ENCODE results near the gene PELI3. TPM values are rescaled to one million over a fixed set of nuclear protein-coding genes. Genes with fewer than 3 reads are reported as not detected.

PELI3 gene
- total RNA-seq, 4 donors from 2014 or later: 19.0 to 23.4 (median 20.5) TPM

GRCh38 chr11:66473608-66474515 is 7.2 kb downstream of the PELI3 start:
- Histone ChIP-seq H3K9me3 (no peaks in the 10 kb centered on the region), H3K36me3 (peaks cover 53% of the 10 kb centered on the region), H3K4me1 (peaks cover 6% of the 10 kb centered on the region), H3K4me3 (no peak overlapping the region), H3K27me3 (no peaks in the 10 kb centered on the region), H3K27ac (no peak overlapping the region)
- TF ChIP-seq CTCF (IDR thresholded peaks at IDR 0.05): no peak
- WGBS: 42% methylated on average over 5 of the region's 20 CpGs
- no peak for DNase-seq (ENCODE audit: low spot score in 2 of 2)

DNA sequence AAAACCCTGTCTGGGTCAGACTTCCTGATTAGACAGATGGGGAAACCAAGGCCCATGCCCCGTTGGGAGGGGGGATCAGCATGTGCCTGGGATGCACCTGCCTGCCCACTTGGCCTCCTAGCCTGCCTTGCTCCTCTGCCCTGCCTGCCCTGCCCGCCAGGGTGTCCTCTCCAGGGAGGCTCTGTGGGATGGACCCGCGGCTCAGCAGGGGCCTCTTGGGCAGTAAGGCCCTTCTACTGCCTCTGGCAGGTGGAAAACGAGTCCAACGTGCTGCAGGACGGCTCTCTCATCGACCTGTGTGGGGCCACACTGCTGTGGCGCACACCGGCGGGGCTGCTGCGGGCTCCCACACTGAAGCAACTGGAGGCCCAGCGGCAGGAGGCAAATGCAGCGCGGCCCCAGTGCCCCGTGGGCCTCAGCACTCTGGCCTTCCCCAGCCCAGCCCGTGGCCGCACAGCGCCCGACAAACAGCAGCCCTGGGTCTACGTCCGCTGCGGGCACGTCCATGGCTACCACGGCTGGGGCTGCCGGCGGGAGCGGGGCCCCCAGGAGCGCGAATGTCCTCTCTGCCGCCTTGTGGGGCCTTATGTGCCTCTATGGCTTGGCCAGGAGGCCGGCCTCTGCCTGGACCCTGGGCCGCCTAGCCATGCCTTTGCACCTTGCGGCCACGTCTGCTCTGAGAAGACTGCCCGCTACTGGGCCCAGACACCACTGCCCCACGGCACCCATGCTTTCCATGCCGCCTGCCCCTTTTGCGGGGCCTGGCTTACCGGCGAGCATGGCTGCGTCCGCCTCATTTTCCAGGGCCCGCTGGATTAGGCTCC is 8.9 kb downstream of the PELI3 start:
- Histone ChIP-seq H3K36me3 (peaks cover 50% of the 10 kb centered on the region), H3K4me1 (peaks cover 17% of the 10 kb centered on the region), H3K27me3 (no peaks in the 10 kb centered on the region), H3K9me3 (no peaks in the 10 kb centered on the region), H3K27ac (no peak overlapping the region), H3K4me3 (no peak overlapping the region)
- TF ChIP-seq EP300 (IDR thresholded peaks at IDR 0.05) (no peak), POLR2A (IDR thresholded peaks at IDR 0.05) (no peak), POLR2AphosphoS5 (IDR thresholded peaks at IDR 0.05) (no peak), CTCF (IDR thresholded peaks at IDR 0.05) (no peak)
- no peak for DNase-seq (ENCODE audit: low spot score in 2 of 2)
- WGBS: 98% methylated on average over 9 of the region's 44 CpGs

DNA sequence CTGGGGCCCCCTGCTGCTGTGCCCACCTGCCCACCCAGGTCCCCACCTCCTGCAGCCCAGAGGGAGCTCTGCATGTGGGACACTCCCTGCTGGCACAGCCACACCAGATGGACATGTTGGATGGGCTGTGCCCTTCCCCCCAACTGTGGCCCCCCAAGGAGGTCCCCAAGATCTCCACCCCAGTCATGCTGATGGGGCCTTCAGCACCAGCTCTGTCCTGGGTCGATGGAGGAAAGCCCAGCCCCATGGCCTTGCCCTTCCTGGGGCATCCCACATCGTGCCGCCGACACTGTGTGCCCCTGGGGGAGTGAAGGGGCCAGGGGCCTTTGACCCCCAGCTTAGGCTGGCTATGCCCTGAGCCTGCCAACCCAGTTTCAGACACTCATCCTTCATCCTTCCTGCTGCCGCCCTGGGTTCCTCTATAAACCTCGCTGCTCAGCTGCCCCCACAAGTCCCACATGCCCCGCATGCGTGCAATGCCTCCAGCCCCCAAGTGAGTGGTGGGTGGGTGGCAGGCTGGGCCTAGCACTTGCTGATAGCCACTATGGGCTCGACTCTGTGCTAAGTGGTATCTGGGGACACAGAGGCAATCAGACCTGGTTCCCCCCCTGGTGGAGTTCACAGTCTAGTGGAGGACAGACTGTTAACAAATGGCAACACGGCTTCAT is 9.6 kb downstream of the PELI3 start:
- 84% methylated on average over 9 of the region's 10 CpGs for WGBS
- peaks cover 21% of the 10 kb centered on the region for H3K4me1 ChIP-seq
- H3K27me3 ChIP-seq: no peaks in the 10 kb centered on the region
- H3K9me3 ChIP-seq: no peaks in the 10 kb centered on the region
- H3K27ac ChIP-seq: no peak overlapping the region
- H3K4me3 ChIP-seq: no peak overlapping the region
- peaks cover 42% of the 10 kb centered on the region for H3K36me3 ChIP-seq
- no peak for DNase-seq (ENCODE audit: low spot score in 2 of 2)
- TF ChIP-seq CTCF (IDR thresholded peaks at IDR 0.05) (no peak), POLR2AphosphoS5 (IDR thresholded peaks at IDR 0.05) (no peak), EP300 (IDR thresholded peaks at IDR 0.05) (no peak), POLR2A (IDR thresholded peaks at IDR 0.05) (no peak)

DNA sequence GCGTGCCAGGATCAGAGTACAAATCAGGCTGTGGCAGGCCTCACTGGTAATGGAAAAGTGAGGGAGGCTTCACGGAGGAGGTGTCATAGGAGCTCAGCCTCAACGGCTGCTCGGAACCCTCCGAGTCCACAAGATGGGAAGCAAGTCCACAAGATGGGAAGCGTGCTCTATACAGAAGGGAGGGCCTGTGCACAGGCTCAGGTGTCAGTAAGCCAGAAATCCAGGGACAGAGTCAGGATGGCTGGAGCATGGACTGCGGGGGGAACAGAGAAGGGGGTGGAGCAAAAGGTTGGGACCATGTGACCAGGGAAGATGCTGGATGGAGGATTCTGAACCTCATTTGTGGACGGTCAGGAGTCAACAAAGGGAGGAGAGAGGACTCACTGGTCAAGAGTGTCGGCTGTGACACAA is 10.1 kb downstream of the PELI3 start:
- peaks cover 38% of the 10 kb centered on the region for H3K36me3 ChIP-seq
- peaks cover 21% of the 10 kb centered on the region for H3K4me1 ChIP-seq
- no peak for DNase-seq (ENCODE audit: low spot score in 2 of 2)
- no peak overlapping the region for H3K27ac ChIP-seq
- TF ChIP-seq POLR2AphosphoS5 (IDR thresholded peaks at IDR 0.05) (no peak), EP300 (IDR thresholded peaks at IDR 0.05) (no peak), POLR2A (IDR thresholded peaks at IDR 0.05) (no peak), CTCF (IDR thresholded peaks at IDR 0.05) (no peak)
- no peaks in the 10 kb centered on the region for H3K27me3 ChIP-seq
- no peak overlapping the region for H3K4me3 ChIP-seq
- H3K9me3 ChIP-seq: no peaks in the 10 kb centered on the region
- WGBS: 73% methylated on average over 9 of the region's 9 CpGs
